GM19463 (cell line): ENCODE results near the gene FLYWCH1.
A peak's percentile ranks its signal among the peaks of the same experiment; 100 is the strongest.

ENCODE experiments used
- ATAC-seq: cut with Tn5 transposase; IDR thresholded peaks from one replicate; pipeline ENCODE4 v1.9.1; 2021; ENCODE audit warnings: mild to moderate bottlenecking, moderate library complexity; ENCODE audit not compliant: unreplicated experiment

FLYWCH1 gene

DNA sequence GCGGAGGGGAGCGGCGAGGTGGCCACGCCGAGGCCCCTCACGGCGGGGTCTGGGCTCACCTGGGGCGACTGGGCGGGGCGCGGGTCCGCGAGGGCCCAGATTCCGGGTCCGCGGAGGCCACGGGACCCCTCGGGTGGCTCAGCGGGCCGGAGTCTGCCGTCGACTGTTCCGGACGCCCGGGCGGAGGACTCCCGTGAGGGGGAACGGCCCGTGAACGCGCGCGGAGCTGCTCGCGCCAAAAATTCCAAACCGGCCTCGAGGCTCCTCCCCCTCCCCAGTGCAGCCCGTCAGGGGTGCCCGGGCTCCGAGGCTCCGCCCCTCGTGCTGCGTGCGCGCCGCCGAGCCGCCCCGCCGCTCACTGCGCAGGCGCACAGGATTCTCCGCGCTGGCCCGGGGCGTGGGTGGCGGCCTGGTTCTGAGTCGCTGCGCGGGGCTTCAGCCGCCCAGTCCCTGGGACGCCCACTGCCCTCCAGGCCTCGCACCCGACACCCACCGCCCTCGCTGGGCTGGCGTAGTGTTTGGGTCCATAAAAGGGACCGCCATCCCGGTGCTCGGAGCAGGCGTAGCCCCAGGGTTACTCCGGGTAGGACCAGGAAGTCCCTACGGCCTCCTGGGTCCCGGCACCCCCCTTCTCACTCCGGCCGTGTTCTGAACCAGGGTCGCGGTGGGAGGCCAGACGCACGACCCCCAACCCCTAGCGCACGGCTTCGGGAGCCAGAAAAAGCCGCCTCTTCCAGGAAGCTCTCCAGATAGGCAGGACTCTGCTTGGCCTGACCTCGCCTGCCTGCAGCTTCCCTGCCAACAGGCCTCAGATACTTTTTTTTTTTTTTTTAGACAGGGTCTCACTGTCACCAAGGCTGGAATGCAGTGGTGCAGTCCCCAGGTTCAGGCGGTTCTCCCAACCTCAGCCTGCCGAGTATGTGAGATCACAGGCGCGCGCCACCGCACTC, 68.8 kb downstream of the FLYWCH1 start, which contains the start of gene PKMYT1:
Gene PKMYT1 (minus strand): TSS at position 220 of the 950 bp plus-strand sequence. CDS start 789 bp downstream, outside the sequence.
- ATAC-seq, result peak; percentile 72

DNA sequence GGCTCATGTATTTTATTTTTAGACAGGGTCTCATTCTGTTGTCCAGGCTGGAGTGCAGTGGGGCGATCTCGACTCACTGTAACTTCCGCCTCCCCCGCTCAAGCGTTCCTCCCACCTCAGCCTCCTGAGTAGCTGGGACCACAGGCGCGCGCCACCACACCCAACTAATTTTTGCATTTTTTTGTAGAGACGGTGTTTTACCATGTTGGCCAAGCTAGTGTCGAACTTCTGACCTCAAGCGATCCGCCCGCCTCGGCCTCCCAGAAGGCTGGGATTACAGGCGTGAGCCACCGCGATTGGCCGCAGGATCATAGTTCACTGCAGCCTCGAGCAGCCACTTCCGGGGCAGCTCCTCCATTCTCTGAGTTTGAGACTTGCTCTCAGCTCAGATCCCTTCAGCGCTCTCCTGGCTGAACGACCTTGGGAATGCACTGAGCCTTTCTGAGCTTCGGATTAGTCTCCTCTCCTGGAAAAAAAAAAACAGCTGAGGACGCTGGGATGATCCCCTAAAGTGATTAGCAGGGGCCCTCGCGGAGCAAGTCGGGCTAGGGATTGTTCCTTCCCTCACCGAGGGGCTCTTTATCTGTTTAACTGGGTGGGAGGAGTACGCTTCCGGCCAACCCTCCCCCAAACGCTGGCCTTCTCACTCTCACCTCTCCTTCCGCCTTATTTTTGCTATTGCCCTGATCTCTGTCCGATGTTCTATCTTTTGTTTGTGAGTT, 69.6 kb downstream of the FLYWCH1 start:
- ATAC-seq, result no peak

DNA sequence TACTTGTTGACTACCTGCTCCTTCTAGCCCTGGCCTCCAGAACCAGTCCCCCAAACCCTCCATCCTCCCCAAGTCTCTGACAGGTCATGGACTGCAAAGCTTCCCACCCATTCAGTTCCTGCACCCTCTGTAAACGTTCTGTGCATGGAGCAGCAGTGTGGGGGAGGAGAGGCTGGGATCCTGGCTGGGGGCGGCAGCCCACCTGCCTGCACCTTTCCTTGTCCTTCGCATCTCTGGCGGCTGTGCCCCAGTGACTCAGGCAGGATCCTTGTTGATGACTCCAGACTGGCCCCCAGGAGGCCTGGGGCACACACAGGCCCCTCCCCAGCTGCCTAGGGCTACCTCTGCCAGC, 70.1 kb downstream of the FLYWCH1 start:
- no peak for ATAC-seq

DNA sequence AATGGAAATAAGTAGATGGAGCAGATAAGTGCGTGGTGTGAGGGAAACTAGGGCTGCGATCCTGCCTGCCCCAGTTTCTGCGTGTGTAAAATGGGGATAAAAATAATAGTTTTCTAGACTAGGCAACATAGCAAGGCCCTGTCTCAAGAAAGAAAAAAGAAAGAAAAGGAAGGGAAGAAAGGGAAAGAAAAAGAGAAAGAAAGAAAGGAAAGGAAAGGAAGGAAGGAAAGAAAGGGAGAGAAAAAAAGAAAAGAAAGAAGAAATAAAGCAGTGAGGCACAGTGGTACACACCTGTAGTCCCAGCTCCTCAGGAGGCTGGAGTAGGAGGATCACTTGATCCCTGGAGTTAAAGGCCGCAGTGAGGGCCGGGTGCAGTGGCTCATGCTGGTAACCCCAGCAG, 70.7 kb downstream of the FLYWCH1 start:
- ATAC-seq, result no peak

DNA sequence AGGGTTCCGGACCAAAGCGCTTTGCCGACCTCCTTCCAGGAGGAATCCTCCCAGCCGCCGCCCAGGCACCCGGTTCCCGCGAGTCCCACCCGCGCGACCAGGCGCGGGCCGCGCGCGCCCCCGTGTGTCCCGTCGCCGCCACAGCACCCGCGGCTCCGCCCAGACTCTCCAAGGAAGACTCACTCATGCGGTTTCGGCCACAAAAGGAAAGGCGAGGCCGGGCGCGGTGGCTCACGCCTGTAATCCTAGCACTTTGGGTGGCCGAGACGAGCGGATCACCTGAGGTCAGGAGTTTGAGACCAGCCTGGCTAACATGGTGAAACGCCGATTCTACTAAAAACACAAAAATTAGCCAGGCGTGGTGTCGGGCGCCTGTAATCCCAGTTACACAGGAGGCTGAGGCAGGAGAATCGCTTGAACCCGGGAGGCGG, 72.0 kb downstream of the FLYWCH1 start:
- no peak for ATAC-seq

- no peak for ATAC-seq
These were observed 73.7 kb downstream of the FLYWCH1 start for GRCh38 chr16:2985462-2985861.

- no peak for ATAC-seq
These were observed 74.2 kb downstream of the FLYWCH1 start for GRCh38 chr16:2985893-2986355.

GRCh38 chr16:2986623-2987188, 75.0 kb downstream of the FLYWCH1 start:
- ATAC-seq, result no peak

DNA sequence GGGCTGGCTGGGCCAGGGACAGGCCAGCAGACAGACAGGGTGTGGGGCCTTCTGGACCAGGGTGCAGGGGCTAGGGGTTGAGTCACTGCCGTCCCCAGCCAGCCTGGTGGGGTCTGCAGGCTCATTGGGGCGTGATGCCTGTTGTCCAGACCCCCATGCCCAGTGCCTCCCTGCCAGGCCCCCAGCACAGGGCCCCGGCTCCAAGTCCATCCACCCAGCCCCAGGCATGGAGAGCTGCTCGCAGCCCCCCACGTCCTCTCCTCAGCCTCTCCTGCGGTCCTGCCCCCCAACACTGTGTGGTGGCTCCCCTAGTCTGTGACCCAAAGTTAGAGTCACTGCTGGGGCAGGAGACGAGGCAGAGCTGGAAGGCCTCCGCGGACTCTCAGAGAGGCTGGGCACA, 75.6 kb downstream of the FLYWCH1 start:
- ATAC-seq, result no peak

DNA sequence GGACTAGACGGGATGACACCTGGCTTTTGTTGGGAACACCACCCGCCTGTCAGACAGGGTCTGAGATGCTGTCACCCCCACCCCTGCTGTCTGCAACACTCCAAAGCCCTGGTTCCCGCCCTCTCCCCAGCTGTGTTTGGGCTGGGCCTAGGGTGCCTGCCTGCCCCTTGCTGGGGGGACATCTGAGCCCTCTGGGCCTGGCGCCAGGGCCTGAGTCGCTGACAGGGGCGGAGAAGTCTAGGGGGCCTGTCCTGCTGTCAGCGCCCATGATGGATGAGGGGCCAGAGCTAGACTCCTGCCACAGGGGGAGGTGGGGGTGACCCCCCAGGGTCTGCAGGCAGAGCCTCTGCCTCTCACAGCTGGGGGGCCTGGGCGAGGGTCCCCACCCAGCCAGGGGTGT, 76.1 kb downstream of the FLYWCH1 start:
- ATAC-seq, result no peak

GRCh38 chr16:2988590-2989099, 76.9 kb downstream of the FLYWCH1 start:
- no peak for ATAC-seq

- ATAC-seq, result no peak
These were observed 79.2 kb downstream of the FLYWCH1 start for GRCh38 chr16:2990891-2991290.

DNA sequence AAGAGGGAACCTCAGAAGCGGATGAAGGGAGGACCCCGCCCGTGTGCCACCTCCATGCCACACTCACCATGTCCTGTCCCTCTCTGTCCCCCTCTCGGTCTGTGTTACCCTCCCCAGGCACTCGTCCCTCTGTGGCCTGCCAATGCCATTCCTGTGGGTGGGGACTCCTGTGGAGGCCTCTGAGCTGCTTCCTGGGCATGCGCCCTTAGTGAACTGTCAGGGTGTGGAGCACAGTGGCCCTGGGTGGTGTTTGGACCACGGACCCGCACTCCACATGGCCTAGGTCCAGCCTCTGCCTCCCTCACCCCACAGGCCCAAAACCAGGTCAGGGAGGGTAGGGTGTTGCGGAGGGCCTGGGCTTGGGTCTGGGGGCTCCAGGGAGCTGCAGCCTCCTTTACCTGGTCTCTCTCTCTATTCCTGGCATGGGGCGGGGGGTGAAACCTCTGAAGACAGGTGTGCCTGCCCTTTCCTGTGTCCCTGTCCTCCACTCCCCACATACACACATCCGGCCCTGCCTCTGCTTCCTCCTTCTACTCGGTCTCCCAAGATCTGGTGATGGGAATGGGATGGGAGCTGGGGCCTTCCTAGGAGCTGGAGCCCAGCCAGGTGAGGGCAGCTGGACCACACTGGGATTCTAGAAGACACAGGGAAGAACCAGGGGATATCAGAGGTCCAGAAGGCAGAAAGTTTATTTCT, 80.0 kb downstream of the FLYWCH1 start:
- no peak for ATAC-seq

DNA sequence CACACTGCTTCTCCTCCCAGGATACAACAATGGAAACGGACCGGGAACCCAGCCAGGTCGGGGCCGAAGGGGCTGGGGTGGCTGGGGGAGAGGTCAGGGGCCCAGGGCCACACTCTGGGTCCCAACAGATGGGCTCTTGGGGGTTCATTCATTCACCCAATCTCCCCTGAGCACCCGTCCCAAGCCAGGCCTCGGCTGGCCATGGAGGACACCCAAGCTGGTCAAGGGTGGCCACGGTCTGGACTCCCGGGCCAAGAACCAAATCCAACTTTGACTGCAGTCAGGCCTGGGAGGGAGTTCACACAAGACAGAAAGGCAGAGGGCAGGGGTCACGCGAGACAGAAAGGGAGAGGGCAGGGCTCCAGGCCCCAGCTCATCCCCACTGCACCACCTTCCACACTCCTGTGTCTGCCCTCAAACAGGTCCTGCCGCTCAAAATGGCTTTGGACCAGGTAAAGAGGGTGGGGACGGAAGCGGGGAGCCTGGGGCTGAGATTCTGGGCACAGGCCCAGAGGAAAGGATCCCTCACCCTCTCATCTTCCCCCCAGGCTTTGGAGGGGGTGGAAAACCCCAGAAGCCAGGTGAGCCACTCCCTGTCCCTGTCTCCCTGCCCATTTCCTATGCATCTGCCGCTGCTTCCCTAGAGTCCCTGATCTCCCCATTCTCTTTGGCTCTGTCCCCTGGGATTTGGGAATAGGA, 80.8 kb downstream of the FLYWCH1 start:
- no peak for ATAC-seq

- ATAC-seq, result no peak
These were observed 84.6 kb downstream of the FLYWCH1 start for GRCh38 chr16:2996298-2996697.

DNA sequence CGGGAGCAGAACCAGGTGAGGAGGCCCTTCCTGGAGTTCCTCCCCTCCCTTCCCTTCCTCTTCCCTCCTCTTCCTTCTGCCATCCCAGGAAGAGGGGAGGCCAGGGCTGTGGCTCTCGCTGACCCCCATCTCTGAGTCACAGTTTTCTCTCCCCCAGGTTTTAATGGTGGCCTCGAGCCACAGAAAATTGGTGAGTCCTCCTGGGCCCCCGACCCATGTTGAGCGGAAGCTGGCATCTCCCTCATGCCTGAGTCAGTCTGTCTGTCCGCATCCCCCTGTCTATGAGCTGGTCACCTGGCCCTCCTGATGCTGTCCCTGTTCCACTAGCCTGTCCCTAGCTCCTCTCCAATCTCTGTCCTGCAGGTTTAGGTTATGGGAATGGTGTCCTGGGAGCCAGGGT, 88.2 kb downstream of the FLYWCH1 start:
- no peak for ATAC-seq

DNA sequence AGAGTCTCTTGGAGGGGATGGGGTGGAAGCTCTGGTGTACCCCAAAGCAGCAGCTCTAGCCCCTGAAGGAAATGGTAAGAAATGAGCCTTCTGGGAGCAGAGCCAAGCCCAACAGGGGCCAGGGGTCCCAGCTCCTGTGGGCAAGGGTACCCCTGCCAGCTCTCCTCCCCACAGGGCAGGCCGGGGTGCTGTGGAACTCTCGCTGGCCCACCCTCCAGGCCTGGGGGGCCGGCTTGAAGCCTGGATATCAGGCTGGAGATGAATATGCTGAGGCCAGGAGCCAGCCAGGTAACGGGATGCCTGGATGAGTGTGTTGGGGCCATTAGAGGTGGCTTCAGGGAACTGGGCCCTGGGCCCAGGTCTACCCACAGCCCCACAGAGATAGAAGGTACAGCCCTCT, 88.8 kb downstream of the FLYWCH1 start:
- ATAC-seq, result no peak
